Caki2 (cell line): ENCODE measurements around the gene LRRC27. TPM values are rescaled to one million over a fixed set of nuclear protein-coding genes. Genes with fewer than 3 reads are reported as not detected.
A peak's percentile ranks its signal among the peaks of the same experiment; 100 is the strongest.
"Not testable (repeated sequence)": the region's sequence is repeated elsewhere in the genome, so short reads cannot be mapped to it uniquely, and the experiment has no call there.

Source experiments
- DNase-seq: peaks from one replicate; pipeline ENCODE4 v3.0.0-alpha.2; 2015; ENCODE audit warnings: low read depth
- in situ Hi-C: cut with HindIII; loops from 2 replicates; pipeline ENCODE4 v1.10.0; 2016; ENCODE audit warnings: low sequenced_read_pairs, low pct_unique_long_range_greater_than_20kb, mixed read lengths
- total RNA-seq: library from RNA; depleted of rRNA; stranded (reverse); fragments of >200 nt; shearing (Covaris generic); gene quantifications from 2 replicates; pipeline ENCODE4 v1.2.3, GENCODE V29; 2014; ENCODE audit warnings: low replicate concordance

LRRC27 gene
- total RNA-seq, 1 experiment from 2014 or later: 13.6 TPM

- in situ Hi-C loops: no loop called here
- DNase-seq: no peak
Measured at GRCh38 chr10:132310701-132311337, 21.2 kb upstream of the LRRC27 start.

- DNase-seq: peak; percentile 41
- in situ Hi-C loops: no loop called here
Measured at GRCh38 chr10:132311338-132311939, 20.6 kb upstream of the LRRC27 start.

- in situ Hi-C loops: no loop called here
- DNase-seq: no peak
Measured at GRCh38 chr10:132313305-132313704, 18.7 kb upstream of the LRRC27 start.

- in situ Hi-C loops: no loop called here
- DNase-seq: no peak
Measured at GRCh38 chr10:132313865-132314264, 18.1 kb upstream of the LRRC27 start.

- in situ Hi-C loops: no loop called here
- DNase-seq: no peak
Measured at GRCh38 chr10:132314336-132314735, 17.7 kb upstream of the LRRC27 start.

GRCh38 chr10:132314881-132315280, 17.1 kb upstream of the LRRC27 start:
- DNase-seq, in situ Hi-C loops: not testable (repeated sequence)

- DNase-seq: no peak
- in situ Hi-C loops: no loop called here
Measured at GRCh38 chr10:132316133-132316532, 15.9 kb upstream of the LRRC27 start.

GRCh38 chr10:132317477-132317876, 14.5 kb upstream of the LRRC27 start:
- in situ Hi-C loops: not testable (repeated sequence)

GRCh38 chr10:132319853-132320653, 11.9 kb upstream of the LRRC27 start:
- in situ Hi-C loops: no loop called here
- DNase-seq: peak; percentile 84

More at GRCh38 chr10:132317477-132317876, 14.5 kb upstream of the LRRC27 start:
- not testable (repeated sequence) for DNase-seq

GRCh38 chr10:132320654-132321469, 11.1 kb upstream of the LRRC27 start:
- DNase-seq: peak; percentile 92
- in situ Hi-C loops: no loop called here

- in situ Hi-C loops: no loop called here
- no peak for DNase-seq
Measured at GRCh38 chr10:132321726-132322125, 10.3 kb upstream of the LRRC27 start.

GRCh38 chr10:132322586-132323048, 9.4 kb upstream of the LRRC27 start:
- in situ Hi-C loops: no loop called here
- DNase-seq: no peak

GRCh38 chr10:132324186-132324585, 7.8 kb upstream of the LRRC27 start:
- in situ Hi-C loops: no loop called here
- no peak for DNase-seq

- in situ Hi-C loops: no loop called here
- DNase-seq: peak; percentile 38
Measured at GRCh38 chr10:132326344-132326889, 5.6 kb upstream of the LRRC27 start.

GRCh38 chr10:132326925-132327324, 5.1 kb upstream of the LRRC27 start:
- in situ Hi-C loops: no loop called here
- DNase-seq: peak; percentile 50

- no peak for DNase-seq
- in situ Hi-C loops: no loop called here
Measured at GRCh38 chr10:132328106-132328505, 3.9 kb upstream of the LRRC27 start.

- no peak for DNase-seq
- in situ Hi-C loops: no loop called here
Measured at GRCh38 chr10:132328738-132329137, 3.3 kb upstream of the LRRC27 start.
